K562 (cell line): Measurements from ENCODE around the gene ABHD5. TPM values are rescaled to one million over a fixed set of nuclear protein-coding genes. Genes with fewer than 3 reads are reported as not detected.

Source experiments
- IRF1 ChIP-seq: sonication (generic); formaldehyde crosslinking; IDR thresholded peaks from 2 replicates; pipeline ENCODE4 v1.8.0; 2022; ENCODE audit warnings: missing genetic modification reagents, mild to moderate bottlenecking, borderline replicate concordance
- NCOR1 ChIP-seq: fragments of 450-650 bp; IDR thresholded peaks from 2 replicates; pipeline ENCODE4 v1.6.1; 2016; ENCODE audit warnings: mild to moderate bottlenecking, moderate library complexity
- POLR3A ChIP-seq: IDR thresholded peaks from 2 replicates; pipeline ENCODE4 v1.6.1; 2011; ENCODE audit warnings: borderline replicate concordance, mild to moderate bottlenecking, moderate library complexity; ENCODE audit not compliant: insufficient read length, insufficient read depth; ENCODE audit errors: extremely low read depth
- U2AF1 ChIP-seq: fragments of 200-400 bp; formaldehyde crosslinking; optimal IDR thresholded peaks from 2 replicates; pipeline ENCODE3; 2017; ENCODE audit warnings: mild to moderate bottlenecking, low read depth, low read length, moderate library complexity
- ZBTB34 ChIP-seq: fragments of 250-450 bp; sonication (Bioruptor Pico); IDR thresholded peaks from 2 replicates; pipeline ENCODE4 v1.8.0; 2021; ENCODE audit warnings: mild to moderate bottlenecking, moderate library complexity
- ZNF592 ChIP-seq: fragments of 450-650 bp; IDR thresholded peaks from 2 replicates; pipeline ENCODE4 v1.6.1; 2017; ENCODE audit warnings: antibody characterized with exemption, mild to moderate bottlenecking
- ZNF609 ChIP-seq: sonication (generic); formaldehyde crosslinking; IDR thresholded peaks from 2 replicates; pipeline ENCODE4 v1.8.1; 2023; ENCODE audit warnings: missing genetic modification reagents, mild to moderate bottlenecking, borderline replicate concordance
- polyA plus RNA-seq, 8 experiments: library from polyadenylated mRNA; depleted of rRNA in 4 of 8; stranded (reverse) in 5 of 8; unstranded in 3 of 8; fragments of >200 nt; fragmentation: Nextera tagmentation in 2 of 8; fragmentation: Illumina TruSeq in 1 of 8; extraction: Ambion mirVana in 2 of 8; extraction: Trizol in 1 of 8; gene quantifications; 2 replicates each; pipeline versions ENCODE4 v1.2.1 to v1.2.3, GENCODE V29; 2011 to 2014; ENCODE audit warnings: inconsistent platforms in 1 of 8, missing spikeins in 1 of 8
- total RNA-seq, 7 experiments: library from RNA; depleted of rRNA in 6 of 7; stranded (reverse); fragments of >200 nt in 6 of 7; fragmentation: Illumina TruSeq in 2 of 7; extraction: Trizol in 2 of 7; gene quantifications; 2 replicates each; pipeline versions ENCODE4 v1.2.1 to v1.2.3, GENCODE V29; 2011 to 2021; ENCODE audit warnings: low replicate concordance in 1 of 7
- TF ChIP-seq, protein P1 (sequence below): sonication (generic); IDR thresholded peaks from 2 replicates; pipeline ENCODE4 v1.6.1; 2016
- TF ChIP-seq, protein P2 (sequence below): IDR thresholded peaks from 3 replicates; pipeline ENCODE4 v1.6.1; 2011; ENCODE audit warnings: borderline replicate concordance, mild to moderate bottlenecking, moderate library complexity; ENCODE audit not compliant: insufficient read length; ENCODE audit errors: extremely low read depth

The ABHD5 gene
- total and polyA plus RNA-seq, 9 of the 15 experiments (the other 6 are each of a cell fraction or from before 2014, with no cell fraction given): 27.8 to 61.7 (median 39.9) TPM

DNA sequence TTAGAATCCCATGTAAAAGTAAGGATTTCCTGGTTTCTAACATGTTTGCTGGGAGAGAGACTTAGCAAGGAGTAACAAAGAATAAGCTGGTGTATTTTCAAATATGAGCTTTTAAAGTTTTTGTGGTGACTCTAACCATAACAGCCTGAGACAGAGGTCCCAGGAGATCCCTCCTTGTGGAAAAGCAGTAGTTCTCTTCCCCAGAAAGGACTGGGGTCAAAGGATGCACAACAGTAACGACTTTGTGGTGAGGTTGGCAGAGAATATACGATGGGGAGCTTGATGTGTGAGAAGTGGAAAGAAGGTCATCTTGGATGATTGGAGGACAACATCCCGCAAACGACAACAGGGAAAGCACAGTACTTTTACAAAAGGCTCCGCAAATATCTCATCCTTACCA, 38.2 kb downstream of the ABHD5 start (continued):
- no peak for TF ChIP-seq ZNF609 (CRISPR knock-in tag)
- no peak for TF ChIP-seq NCOR1
- no peak for TF ChIP-seq IRF1 (CRISPR knock-in tag)
- no peak for TF ChIP-seq POLR3A
- no peak for TF ChIP-seq U2AF1
- TF ChIP-seq, protein P1, sequence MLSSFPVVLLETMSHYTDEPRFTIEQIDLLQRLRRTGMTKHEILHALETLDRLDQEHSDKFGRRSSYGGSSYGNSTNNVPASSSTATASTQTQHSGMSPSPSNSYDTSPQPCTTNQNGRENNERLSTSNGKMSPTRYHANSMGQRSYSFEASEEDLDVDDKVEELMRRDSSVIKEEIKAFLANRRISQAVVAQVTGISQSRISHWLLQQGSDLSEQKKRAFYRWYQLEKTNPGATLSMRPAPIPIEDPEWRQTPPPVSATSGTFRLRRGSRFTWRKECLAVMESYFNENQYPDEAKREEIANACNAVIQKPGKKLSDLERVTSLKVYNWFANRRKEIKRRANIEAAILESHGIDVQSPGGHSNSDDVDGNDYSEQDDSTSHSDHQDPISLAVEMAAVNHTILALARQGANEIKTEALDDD: no peak
- no peak for TF ChIP-seq ZNF592
- TF ChIP-seq, protein P2, sequence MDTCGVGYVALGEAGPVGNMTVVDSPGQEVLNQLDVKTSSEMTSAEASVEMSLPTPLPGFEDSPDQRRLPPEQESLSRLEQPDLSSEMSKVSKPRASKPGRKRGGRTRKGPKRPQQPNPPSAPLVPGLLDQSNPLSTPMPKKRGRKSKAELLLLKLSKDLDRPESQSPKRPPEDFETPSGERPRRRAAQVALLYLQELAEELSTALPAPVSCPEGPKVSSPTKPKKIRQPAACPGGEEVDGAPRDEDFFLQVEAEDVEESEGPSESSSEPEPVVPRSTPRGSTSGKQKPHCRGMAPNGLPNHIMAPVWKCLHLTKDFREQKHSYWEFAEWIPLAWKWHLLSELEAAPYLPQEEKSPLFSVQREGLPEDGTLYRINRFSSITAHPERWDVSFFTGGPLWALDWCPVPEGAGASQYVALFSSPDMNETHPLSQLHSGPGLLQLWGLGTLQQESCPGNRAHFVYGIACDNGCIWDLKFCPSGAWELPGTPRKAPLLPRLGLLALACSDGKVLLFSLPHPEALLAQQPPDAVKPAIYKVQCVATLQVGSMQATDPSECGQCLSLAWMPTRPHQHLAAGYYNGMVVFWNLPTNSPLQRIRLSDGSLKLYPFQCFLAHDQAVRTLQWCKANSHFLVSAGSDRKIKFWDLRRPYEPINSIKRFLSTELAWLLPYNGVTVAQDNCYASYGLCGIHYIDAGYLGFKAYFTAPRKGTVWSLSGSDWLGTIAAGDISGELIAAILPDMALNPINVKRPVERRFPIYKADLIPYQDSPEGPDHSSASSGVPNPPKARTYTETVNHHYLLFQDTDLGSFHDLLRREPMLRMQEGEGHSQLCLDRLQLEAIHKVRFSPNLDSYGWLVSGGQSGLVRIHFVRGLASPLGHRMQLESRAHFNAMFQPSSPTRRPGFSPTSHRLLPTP: no peak
- no peak for TF ChIP-seq ZBTB34 (CRISPR knock-in tag)
